HCT116 (cell line): ENCODE results near the gene SMAD7. TPM values are rescaled to one million over a fixed set of nuclear protein-coding genes. Genes with fewer than 3 reads are reported as not detected.

Experiments
- ATAC-seq: fragments of 200-7000 bp; cut with Tn5 transposase; 2 replicates; pipeline ENCODE4 v1.9.1; 2020; ENCODE audit warnings: mild to moderate bottlenecking, moderate library complexity
- BruUV-seq: library from RNA; stranded (reverse); fragments of 400-500 nt; replicated peaks from 2 replicates; lab custom pipeline; 2021; lab: Mats Ljungman, UMichigan
- CTCF ChIA-PET: fragments of 300-600 bp; sonication (Branson Sonifier 250); formaldehyde crosslinking; loops from one replicate; lab custom pipeline; 2021; ENCODE audit warnings: antibody characterized with exemption; lab: Charles Lee
- POLR2A ChIA-PET: fragments of 300-600, 350-600 bp; sonication (Branson Sonifier 250); formaldehyde crosslinking; loops from one replicate; lab custom pipeline; 2021; ENCODE audit warnings: antibody characterized with exemption; lab: Charles Lee
- RAD21 ChIA-PET, 2 experiments: fragments of 300-600 bp; sonication (Branson Sonifier 250); formaldehyde crosslinking; loops; one replicate each; lab custom pipeline; 2023; ENCODE audit warnings: low total read pairs in 2 of 2; ENCODE audit not compliant: uncharacterized antibody in 2 of 2, unreplicated experiment in 2 of 2, low non-redundant PET in 1 of 2; lab: Charles Lee
- DNase-seq: peaks from one replicate; pipeline ENCODE4 v3.0.0-alpha.2; 2010; ENCODE audit warnings: low read depth, low spot score
- H2AFZ ChIP-seq: fragments of 200-600 bp; shearing (Covaris generic), sonication (generic); 2 replicates; pipeline ENCODE4 v1.6.1; 2017; ENCODE audit warnings: low read depth, mixed run types, mixed read lengths, antibody characterized with exemption, low read length; ENCODE audit not compliant: poor library complexity, severe bottlenecking
- H3K27ac ChIP-seq: 2 replicates; pipeline ENCODE4 v1.5.1; 2012; ENCODE audit warnings: low read depth, low read length
- H3K27me3 ChIP-seq: fragments of 200-600 bp; sonication (generic); 2 replicates; pipeline ENCODE4 v1.6.1; 2016; ENCODE audit warnings: mixed run types, low read length, mixed read lengths; ENCODE audit not compliant: insufficient read depth
- H3K36me3 ChIP-seq, 2 experiments: fragments of 200-500 bp in 1 of 2; fragments of 200-600 bp in 1 of 2; sonication (Bioruptor generic) in 1 of 2; sonication (generic) in 1 of 2; 2 replicates each; pipeline versions ENCODE4 v1.5.1 to v1.6.1; 2014 to 2016; ENCODE audit warnings: low read length in 2 of 2, inconsistent platforms in 1 of 2, mixed read lengths in 1 of 2, mixed run types in 1 of 2; ENCODE audit not compliant: insufficient read depth in 2 of 2, control insufficient read depth in 1 of 2
- H3K4me1 ChIP-seq, 2 experiments: fragments of 200-600 bp in 1 of 2; sonication (generic) in 1 of 2; 2 replicates each; pipeline versions ENCODE4 v1.5.1 to v1.6.1; 2012 to 2017; ENCODE audit warnings: low read length in 2 of 2, inconsistent platforms in 1 of 2, mild to moderate bottlenecking in 1 of 2, mixed read lengths in 1 of 2, mixed run types in 1 of 2, moderate library complexity in 1 of 2; ENCODE audit not compliant: insufficient read depth in 2 of 2, control insufficient read depth in 1 of 2
- H3K4me2 ChIP-seq: fragments of 200-600 bp; sonication (generic); 2 replicates; pipeline ENCODE4 v1.6.1; 2017; ENCODE audit warnings: mixed run types, low read length, mixed read lengths
- H3K4me3 ChIP-seq, 2 experiments: fragments of 200-600 bp in 1 of 2; sonication (generic) in 1 of 2; replicated peaks in 1 of 2; 2 replicates each; pipeline ENCODE4 v1.5.1; 2011 to 2016; ENCODE audit warnings: low read length in 2 of 2, control low read depth in 1 of 2, low read depth in 1 of 2, mild to moderate bottlenecking in 1 of 2, mixed read lengths in 1 of 2, mixed run types in 1 of 2
- H3K79me2 ChIP-seq: fragments of 200-600 bp; sonication (generic); 2 replicates; pipeline ENCODE4 v1.6.1; 2017; ENCODE audit warnings: mild to moderate bottlenecking, mixed run types, low read length, moderate library complexity, mixed read lengths; ENCODE audit not compliant: insufficient read depth
- H3K9ac ChIP-seq: fragments of 200-600 bp; sonication (generic); 2 replicates; pipeline ENCODE4 v1.6.1; 2016; ENCODE audit warnings: low read length, mixed read lengths
- H3K9me2 ChIP-seq: fragments of 200-600 bp; sonication (generic), shearing (Covaris generic); 2 replicates; pipeline ENCODE4 v1.6.1; 2017; ENCODE audit warnings: mixed run types, mild to moderate bottlenecking, moderate library complexity; ENCODE audit not compliant: insufficient read depth
- H3K9me3 ChIP-seq, 2 experiments: fragments of 200-500 bp in 1 of 2; fragments of 200-600 bp in 1 of 2; sonication (Bioruptor generic) in 1 of 2; sonication (generic) in 1 of 2; 2 replicates each; pipeline ENCODE4 v1.6.1; 2014 to 2017; ENCODE audit warnings: low read length in 2 of 2, mixed read lengths in 2 of 2, inconsistent platforms in 1 of 2, low read depth in 1 of 2, mild to moderate bottlenecking in 1 of 2, mixed run types in 1 of 2, moderate library complexity in 1 of 2; ENCODE audit not compliant: control insufficient read depth in 1 of 2, insufficient read depth in 1 of 2
- H4K20me1 ChIP-seq: fragments of 200-600 bp; sonication (generic), shearing (Covaris generic); 2 replicates; pipeline ENCODE4 v1.6.1; 2017; ENCODE audit warnings: mixed run types, mild to moderate bottlenecking, moderate library complexity; ENCODE audit not compliant: insufficient read depth
- CEBPB ChIP-seq: IDR thresholded peaks from 2 replicates; pipeline ENCODE4 v1.6.1; 2012; ENCODE audit warnings: low read depth
- EGR1 ChIP-seq: IDR thresholded peaks from 2 replicates; pipeline ENCODE4 v1.6.1; 2012; ENCODE audit warnings: low read depth
- ELF1 ChIP-seq: IDR thresholded peaks from 2 replicates; pipeline ENCODE4 v1.6.1; 2012; ENCODE audit warnings: low read depth, borderline replicate concordance
- EZH2phosphoT487 ChIP-seq: fragments of 200-600 bp; IDR thresholded peaks from 2 replicates; pipeline ENCODE4 v1.6.1; 2018; ENCODE audit warnings: antibody characterized with exemption, borderline replicate concordance
- JUND ChIP-seq: IDR thresholded peaks from 2 replicates; pipeline ENCODE4 v1.6.1; 2012
- POLR2A ChIP-seq: IDR thresholded peaks from 2 replicates; pipeline ENCODE4 v1.7.0; 2011; ENCODE audit warnings: borderline replicate concordance; ENCODE audit not compliant: insufficient read depth, insufficient read length; ENCODE audit errors: extremely low read depth
- POLR2AphosphoS5 ChIP-seq: IDR thresholded peaks from 2 replicates; pipeline ENCODE4 v1.6.1; 2011; ENCODE audit warnings: mild to moderate bottlenecking, low read depth, low read length, moderate library complexity
- SIN3A ChIP-seq: IDR thresholded peaks from 2 replicates; pipeline ENCODE4 v1.6.1; 2012; ENCODE audit warnings: low read depth
- SP1 ChIP-seq: IDR thresholded peaks from 2 replicates; pipeline ENCODE4 v1.6.1; 2012; ENCODE audit warnings: low read depth
- TCF7L2 ChIP-seq: IDR thresholded peaks from 2 replicates; pipeline ENCODE4 v1.7.0; 2011; ENCODE audit warnings: borderline replicate concordance, inconsistent platforms; ENCODE audit not compliant: insufficient read depth, insufficient read length; ENCODE audit errors: extremely low read depth
- YY1 ChIP-seq: IDR thresholded peaks from 2 replicates; pipeline ENCODE4 v1.6.1; 2011; ENCODE audit warnings: low read length, low read depth, moderate library complexity, mild to moderate bottlenecking; ENCODE audit not compliant: insufficient replicate concordance; ENCODE audit errors: extremely low read depth
- ZFX ChIP-seq: fragments of 450-650 bp; IDR thresholded peaks from 2 replicates; pipeline ENCODE4 v1.6.1; 2017
- ZNF274 ChIP-seq: fragments of 200-500 bp; sonication (Bioruptor generic); IDR thresholded peaks from 2 replicates; pipeline ENCODE4 v1.6.1; 2014; ENCODE audit warnings: mild to moderate bottlenecking, low read depth, low read length, inconsistent platforms
- intact Hi-C: fragments of 100-400 bp; cut with micrococcal nuclease; formaldehyde crosslinking; loops from 2 replicates; pipeline ENCODE4 v1.10.0; 2022
- total RNA-seq: library from RNA; stranded (reverse); gene quantifications from one replicate; pipeline ENCODE4 v1.2.1, GENCODE V29; 2021; ENCODE audit not compliant: unreplicated experiment
- TF ChIP-seq, protein P1 (sequence below): IDR thresholded peaks from 2 replicates; pipeline ENCODE4 v1.6.1; 2012
- TF ChIP-seq, protein P2 (sequence below): IDR thresholded peaks from 2 replicates; pipeline ENCODE4 v1.6.1; 2012; ENCODE audit warnings: low read depth
- TF ChIP-seq, protein P3 (sequence below), 3 experiments: fragments of 200-600 bp in 1 of 3; sonication (generic) in 1 of 3; IDR thresholded peaks in 2 of 3; conservative IDR thresholded peaks in 1 of 3; 2 replicates each; pipeline ENCODE4 v1.5.1; 2012 to 2017; ENCODE audit warnings: low read depth in 2 of 3, low read length in 2 of 3, antibody characterized with exemption in 1 of 3, borderline replicate concordance in 1 of 3, control low read depth in 1 of 3, mild to moderate bottlenecking in 1 of 3, mixed read lengths in 1 of 3, mixed run types in 1 of 3, moderate library complexity in 1 of 3; ENCODE audit not compliant: insufficient read depth in 1 of 3
- TF ChIP-seq, protein P4 (sequence below): IDR thresholded peaks from 2 replicates; pipeline ENCODE4 v1.6.1; 2012
- TF ChIP-seq, protein P5 (sequence below): IDR thresholded peaks from 2 replicates; pipeline ENCODE4 v1.6.1; 2011; ENCODE audit warnings: mild to moderate bottlenecking, low read length, moderate library complexity; ENCODE audit not compliant: insufficient replicate concordance; ENCODE audit errors: extremely low read depth

SMAD7 gene
- total RNA-seq, 1 experiment from 2014 or later = 7.2 TPM

DNA sequence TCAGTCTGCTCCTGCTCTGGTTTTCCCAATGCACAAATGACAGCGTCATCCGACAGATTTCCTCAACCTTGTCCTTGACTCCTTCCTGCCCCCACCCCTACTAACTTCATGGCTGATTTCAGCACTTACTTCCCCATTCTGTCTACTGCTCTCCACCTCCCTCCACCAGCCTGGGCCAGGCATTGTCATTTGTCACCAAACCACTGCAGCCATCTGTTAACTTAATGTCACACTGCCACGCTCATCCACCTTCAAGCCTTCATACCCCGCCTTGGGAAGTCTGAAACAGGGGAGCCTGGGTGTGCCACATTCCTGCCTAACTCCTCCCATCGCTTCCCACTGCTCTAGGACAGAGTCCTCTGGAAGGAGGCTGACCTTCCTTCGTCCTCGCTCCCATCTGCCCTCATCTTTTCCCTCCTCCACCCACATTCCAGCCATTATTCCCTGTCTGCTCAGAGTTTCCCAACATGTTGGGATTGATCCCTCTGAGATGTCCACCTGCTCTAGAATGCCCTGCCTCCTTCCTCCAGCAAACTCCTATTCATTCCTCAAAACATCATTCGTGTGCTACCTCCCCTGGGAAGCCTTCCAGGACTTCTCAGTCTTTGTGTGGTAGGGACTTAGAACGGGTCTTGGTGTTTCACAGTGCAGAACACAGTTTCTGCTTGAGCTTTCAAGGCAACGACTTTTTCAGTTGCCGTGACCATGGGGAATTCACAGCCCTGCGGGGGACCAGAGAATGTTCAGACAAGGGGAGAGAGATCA, 42.2 kb upstream of the SMAD7 start:
- no peaks in the 10 kb centered on the region for H3K79me2 ChIP-seq
- ChIA-PET POLR2A (no interaction called here), CTCF (no interaction called here)
- no peaks in the 10 kb centered on the region for H4K20me1 ChIP-seq
- no peaks in the 10 kb centered on the region for H3K36me3 ChIP-seq
- intact Hi-C loops = no loop called here
- no peak for ATAC-seq
- no peaks in the 10 kb centered on the region; the same call in 1 of the 2 replicates for H3K27me3 ChIP-seq
- H3K9ac ChIP-seq = no peak overlapping the region
- no peak overlapping the region for H3K27ac ChIP-seq
- peaks cover 31 to 66% of the 10 kb centered on the region in 2 experiments for H3K4me1 ChIP-seq
- BruUV-seq = no TSS peak
- TF ChIP-seq, protein P1, sequence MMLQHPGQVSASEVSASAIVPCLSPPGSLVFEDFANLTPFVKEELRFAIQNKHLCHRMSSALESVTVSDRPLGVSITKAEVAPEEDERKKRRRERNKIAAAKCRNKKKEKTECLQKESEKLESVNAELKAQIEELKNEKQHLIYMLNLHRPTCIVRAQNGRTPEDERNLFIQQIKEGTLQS = no peak
- TF ChIP-seq, protein P2, sequence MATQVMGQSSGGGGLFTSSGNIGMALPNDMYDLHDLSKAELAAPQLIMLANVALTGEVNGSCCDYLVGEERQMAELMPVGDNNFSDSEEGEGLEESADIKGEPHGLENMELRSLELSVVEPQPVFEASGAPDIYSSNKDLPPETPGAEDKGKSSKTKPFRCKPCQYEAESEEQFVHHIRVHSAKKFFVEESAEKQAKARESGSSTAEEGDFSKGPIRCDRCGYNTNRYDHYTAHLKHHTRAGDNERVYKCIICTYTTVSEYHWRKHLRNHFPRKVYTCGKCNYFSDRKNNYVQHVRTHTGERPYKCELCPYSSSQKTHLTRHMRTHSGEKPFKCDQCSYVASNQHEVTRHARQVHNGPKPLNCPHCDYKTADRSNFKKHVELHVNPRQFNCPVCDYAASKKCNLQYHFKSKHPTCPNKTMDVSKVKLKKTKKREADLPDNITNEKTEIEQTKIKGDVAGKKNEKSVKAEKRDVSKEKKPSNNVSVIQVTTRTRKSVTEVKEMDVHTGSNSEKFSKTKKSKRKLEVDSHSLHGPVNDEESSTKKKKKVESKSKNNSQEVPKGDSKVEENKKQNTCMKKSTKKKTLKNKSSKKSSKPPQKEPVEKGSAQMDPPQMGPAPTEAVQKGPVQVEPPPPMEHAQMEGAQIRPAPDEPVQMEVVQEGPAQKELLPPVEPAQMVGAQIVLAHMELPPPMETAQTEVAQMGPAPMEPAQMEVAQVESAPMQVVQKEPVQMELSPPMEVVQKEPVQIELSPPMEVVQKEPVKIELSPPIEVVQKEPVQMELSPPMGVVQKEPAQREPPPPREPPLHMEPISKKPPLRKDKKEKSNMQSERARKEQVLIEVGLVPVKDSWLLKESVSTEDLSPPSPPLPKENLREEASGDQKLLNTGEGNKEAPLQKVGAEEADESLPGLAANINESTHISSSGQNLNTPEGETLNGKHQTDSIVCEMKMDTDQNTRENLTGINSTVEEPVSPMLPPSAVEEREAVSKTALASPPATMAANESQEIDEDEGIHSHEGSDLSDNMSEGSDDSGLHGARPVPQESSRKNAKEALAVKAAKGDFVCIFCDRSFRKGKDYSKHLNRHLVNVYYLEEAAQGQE = no peak
- TF ChIP-seq YY1 (no peak), POLR2AphosphoS5 (no peak), ELF1 (no peak), SIN3A (no peak), SP1 (no peak), ZFX (no peak), POLR2A (no peak), TCF7L2 (no peak), JUND (no peak), EGR1 (no peak), EZH2phosphoT487 (no peak), ZNF274 (no peak), CEBPB (no peak)
- TF ChIP-seq, protein P3, sequence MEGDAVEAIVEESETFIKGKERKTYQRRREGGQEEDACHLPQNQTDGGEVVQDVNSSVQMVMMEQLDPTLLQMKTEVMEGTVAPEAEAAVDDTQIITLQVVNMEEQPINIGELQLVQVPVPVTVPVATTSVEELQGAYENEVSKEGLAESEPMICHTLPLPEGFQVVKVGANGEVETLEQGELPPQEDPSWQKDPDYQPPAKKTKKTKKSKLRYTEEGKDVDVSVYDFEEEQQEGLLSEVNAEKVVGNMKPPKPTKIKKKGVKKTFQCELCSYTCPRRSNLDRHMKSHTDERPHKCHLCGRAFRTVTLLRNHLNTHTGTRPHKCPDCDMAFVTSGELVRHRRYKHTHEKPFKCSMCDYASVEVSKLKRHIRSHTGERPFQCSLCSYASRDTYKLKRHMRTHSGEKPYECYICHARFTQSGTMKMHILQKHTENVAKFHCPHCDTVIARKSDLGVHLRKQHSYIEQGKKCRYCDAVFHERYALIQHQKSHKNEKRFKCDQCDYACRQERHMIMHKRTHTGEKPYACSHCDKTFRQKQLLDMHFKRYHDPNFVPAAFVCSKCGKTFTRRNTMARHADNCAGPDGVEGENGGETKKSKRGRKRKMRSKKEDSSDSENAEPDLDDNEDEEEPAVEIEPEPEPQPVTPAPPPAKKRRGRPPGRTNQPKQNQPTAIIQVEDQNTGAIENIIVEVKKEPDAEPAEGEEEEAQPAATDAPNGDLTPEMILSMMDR (IDR thresholded peaks at IDR 0.05 in 2 of 3, conservative IDR thresholded peaks at IDR 0.05 in 1 of 3; ENCODE audit: borderline replicate concordance in 1 of 3, insufficient read depth in 1 of 3, low read depth in 2 of 3, low read length in 2 of 3) = no peak
- TF ChIP-seq, protein P4, sequence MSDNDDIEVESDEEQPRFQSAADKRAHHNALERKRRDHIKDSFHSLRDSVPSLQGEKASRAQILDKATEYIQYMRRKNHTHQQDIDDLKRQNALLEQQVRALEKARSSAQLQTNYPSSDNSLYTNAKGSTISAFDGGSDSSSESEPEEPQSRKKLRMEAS = no peak
- TF ChIP-seq, protein P5, sequence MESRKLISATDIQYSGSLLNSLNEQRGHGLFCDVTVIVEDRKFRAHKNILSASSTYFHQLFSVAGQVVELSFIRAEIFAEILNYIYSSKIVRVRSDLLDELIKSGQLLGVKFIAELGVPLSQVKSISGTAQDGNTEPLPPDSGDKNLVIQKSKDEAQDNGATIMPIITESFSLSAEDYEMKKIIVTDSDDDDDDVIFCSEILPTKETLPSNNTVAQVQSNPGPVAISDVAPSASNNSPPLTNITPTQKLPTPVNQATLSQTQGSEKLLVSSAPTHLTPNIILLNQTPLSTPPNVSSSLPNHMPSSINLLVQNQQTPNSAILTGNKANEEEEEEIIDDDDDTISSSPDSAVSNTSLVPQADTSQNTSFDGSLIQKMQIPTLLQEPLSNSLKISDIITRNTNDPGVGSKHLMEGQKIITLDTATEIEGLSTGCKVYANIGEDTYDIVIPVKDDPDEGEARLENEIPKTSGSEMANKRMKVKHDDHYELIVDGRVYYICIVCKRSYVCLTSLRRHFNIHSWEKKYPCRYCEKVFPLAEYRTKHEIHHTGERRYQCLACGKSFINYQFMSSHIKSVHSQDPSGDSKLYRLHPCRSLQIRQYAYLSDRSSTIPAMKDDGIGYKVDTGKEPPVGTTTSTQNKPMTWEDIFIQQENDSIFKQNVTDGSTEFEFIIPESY = no peak
- TF ChIP-seq, all 23 proteins: peak for 0
- H2AFZ ChIP-seq = no peak overlapping the region
- peak overlapping the region; percentile 17; the same call in 1 of the 2 replicates for H3K4me2 ChIP-seq
- RAD21 ChIA-PET = no interaction called here
- DNase-seq = no peak
- H3K9me2 ChIP-seq = no peaks in the 10 kb centered on the region
- no peak overlapping the region for H3K4me3 ChIP-seq
- no peaks in the 10 kb centered on the region for H3K9me3 ChIP-seq
